Dermis blood vessel endothelial cell (primary cell): ENCODE results near the gene TXNDC2. TPM values are rescaled to one million over a fixed set of nuclear protein-coding genes. Genes with fewer than 3 reads are reported as not detected.

Source experiments
- total RNA-seq: library from RNA; depleted of rRNA; stranded (reverse); fragments of >200 nt; gene quantifications from 2 replicates; pipeline ENCODE4 v1.2.3, GENCODE V29; 2014

The TXNDC2 gene
- total RNA-seq, 1 donor from 2014 or later, result not detected

Other genes starting within 250 kb of the TXNDC2 start
- 27.2 and 44.3 TPM in 2 replicates for gene RAB31, start 177.7 kb upstream of the TXNDC2 start, total RNA-seq
- gene VAPA, start 28.0 kb downstream of the TXNDC2 start, total RNA-seq, result 261 and 330 TPM in 2 replicates